Rectal smooth muscle tissue (tissue), 1 donor: ENCODE results near the gene PLA2G10.
A peak's percentile ranks its signal among the peaks of the same experiment; 100 is the strongest.
"Not testable (repeated sequence)": the region's sequence is repeated elsewhere in the genome, so short reads cannot be mapped to it uniquely, and the experiment has no call there.

Source experiments
- H3K27ac ChIP-seq: one replicate; pipeline ENCODE4 v1.7.0; 2013; ENCODE audit warnings: low read depth, low read length, inconsistent platforms
- H3K27me3 ChIP-seq: one replicate; pipeline ENCODE4 v1.7.0; 2013; ENCODE audit warnings: low read length; ENCODE audit not compliant: control insufficient read depth, insufficient read depth
- H3K36me3 ChIP-seq: one replicate; pipeline ENCODE4 v1.7.0; 2013; ENCODE audit warnings: low read length; ENCODE audit not compliant: control insufficient read depth, insufficient read depth
- H3K4me1 ChIP-seq: one replicate; pipeline ENCODE4 v1.7.0; 2013; ENCODE audit warnings: low read length; ENCODE audit not compliant: control insufficient read depth, insufficient read depth
- H3K4me3 ChIP-seq: one replicate; pipeline ENCODE4 v1.7.0; 2013; ENCODE audit warnings: low read length
- H3K9ac ChIP-seq: one replicate; pipeline ENCODE4 v1.7.0; 2013; ENCODE audit warnings: low read length

Gene PLA2G10

GRCh38 chr16:14641926-14642325 lies 52.2 kb downstream of the PLA2G10 start:
- H3K36me3 ChIP-seq = peaks cover 4% of the 10 kb centered on the region
- no peak overlapping the region for H3K27ac ChIP-seq
- H3K4me3 ChIP-seq = no peak overlapping the region
- H3K4me1 ChIP-seq = no peaks in the 10 kb centered on the region
- H3K27me3 ChIP-seq = no peaks in the 10 kb centered on the region
- H3K9ac ChIP-seq = no peak overlapping the region

GRCh38 chr16:14641206-14641605 lies 52.9 kb downstream of the PLA2G10 start:
- Histone ChIP-seq H3K4me1 (no peaks in the 10 kb centered on the region), H3K36me3 (peaks cover 4% of the 10 kb centered on the region), H3K4me3 (no peak overlapping the region), H3K9ac (no peak overlapping the region), H3K27me3 (no peaks in the 10 kb centered on the region), H3K27ac (no peak overlapping the region)

DNA sequence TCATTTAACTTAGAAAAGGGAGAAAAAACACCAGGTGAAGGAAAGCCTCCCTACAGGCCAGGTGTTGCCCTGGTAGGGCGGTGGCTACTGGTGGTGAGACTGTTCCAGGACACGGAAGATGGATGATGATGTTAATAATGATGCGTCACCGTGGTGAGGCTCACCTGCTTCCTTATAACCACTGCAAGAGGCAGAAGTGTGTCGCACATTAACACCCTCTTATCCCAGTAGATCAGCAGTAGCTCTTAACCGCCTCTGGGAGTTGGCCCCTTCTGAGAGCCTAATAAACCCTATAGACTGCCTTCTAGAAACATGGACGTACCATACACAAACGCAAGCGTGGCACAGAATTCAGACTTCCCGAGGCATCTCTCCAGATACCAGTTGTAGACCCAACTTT lies 53.6 kb downstream of the PLA2G10 start:
- Histone ChIP-seq H3K27me3 (no peaks in the 10 kb centered on the region), H3K27ac (no peak overlapping the region), H3K4me3 (no peak overlapping the region), H3K4me1 (no peaks in the 10 kb centered on the region), H3K9ac (no peak overlapping the region), H3K36me3 (peaks cover 4% of the 10 kb centered on the region)

DNA sequence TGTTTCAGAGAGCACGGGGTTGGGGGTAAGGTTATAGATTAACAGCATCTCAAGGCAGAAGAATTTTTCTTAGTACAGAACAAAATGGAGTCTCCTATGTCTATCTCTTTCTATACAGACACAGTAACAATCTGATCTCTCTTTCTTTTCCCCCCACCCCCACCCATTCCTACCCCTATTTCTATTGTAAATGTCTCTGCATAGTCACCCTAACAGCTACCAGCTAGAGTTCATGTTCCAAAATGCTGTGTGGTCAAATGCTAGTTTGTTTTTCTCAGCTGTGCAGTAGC lies 57.2 kb downstream of the PLA2G10 start:
- H3K9ac ChIP-seq, H3K4me1 ChIP-seq, H3K36me3 ChIP-seq, H3K4me3 ChIP-seq, H3K27ac ChIP-seq, H3K27me3 ChIP-seq: not testable (repeated sequence)

GRCh38 chr16:14636179-14636950 lies 57.7 kb downstream of the PLA2G10 start:
- H3K27ac ChIP-seq, H3K4me1 ChIP-seq, H3K9ac ChIP-seq, H3K4me3 ChIP-seq, H3K27me3 ChIP-seq, H3K36me3 ChIP-seq: not testable (repeated sequence)

- Histone ChIP-seq H3K27me3 (no peaks in the 10 kb centered on the region), H3K4me1 (no peaks in the 10 kb centered on the region), H3K9ac (peak overlapping the region; percentile 13), H3K36me3 (no peaks in the 10 kb centered on the region), H3K4me3 (no peak overlapping the region), H3K27ac (no peak overlapping the region)
Observed at GRCh38 chr16:14635395-14636165, 58.5 kb downstream of the PLA2G10 start.

DNA sequence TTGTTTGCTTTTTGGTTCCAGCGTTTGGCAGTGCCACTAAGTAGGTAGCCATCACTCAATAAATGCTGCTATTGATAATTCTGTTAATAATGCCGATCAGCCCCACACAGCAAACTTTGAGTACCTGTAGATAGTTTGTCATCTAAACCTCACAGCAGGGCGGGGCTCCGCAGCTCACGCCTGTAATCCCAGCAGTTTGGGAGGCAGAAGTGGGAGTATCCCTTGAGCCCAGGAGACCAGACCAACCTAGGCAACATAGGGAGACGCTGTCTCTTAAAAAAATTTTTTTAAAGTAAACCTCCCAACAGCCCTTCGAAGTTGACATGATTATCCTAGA lies 59.8 kb downstream of the PLA2G10 start:
- H3K27ac ChIP-seq = no peak overlapping the region
- H3K36me3 ChIP-seq = no peaks in the 10 kb centered on the region
- no peaks in the 10 kb centered on the region for H3K27me3 ChIP-seq
- no peak overlapping the region for H3K9ac ChIP-seq
- peaks cover 5% of the 10 kb centered on the region for H3K4me1 ChIP-seq
- peak overlapping the region; percentile 98 for H3K4me3 ChIP-seq

DNA sequence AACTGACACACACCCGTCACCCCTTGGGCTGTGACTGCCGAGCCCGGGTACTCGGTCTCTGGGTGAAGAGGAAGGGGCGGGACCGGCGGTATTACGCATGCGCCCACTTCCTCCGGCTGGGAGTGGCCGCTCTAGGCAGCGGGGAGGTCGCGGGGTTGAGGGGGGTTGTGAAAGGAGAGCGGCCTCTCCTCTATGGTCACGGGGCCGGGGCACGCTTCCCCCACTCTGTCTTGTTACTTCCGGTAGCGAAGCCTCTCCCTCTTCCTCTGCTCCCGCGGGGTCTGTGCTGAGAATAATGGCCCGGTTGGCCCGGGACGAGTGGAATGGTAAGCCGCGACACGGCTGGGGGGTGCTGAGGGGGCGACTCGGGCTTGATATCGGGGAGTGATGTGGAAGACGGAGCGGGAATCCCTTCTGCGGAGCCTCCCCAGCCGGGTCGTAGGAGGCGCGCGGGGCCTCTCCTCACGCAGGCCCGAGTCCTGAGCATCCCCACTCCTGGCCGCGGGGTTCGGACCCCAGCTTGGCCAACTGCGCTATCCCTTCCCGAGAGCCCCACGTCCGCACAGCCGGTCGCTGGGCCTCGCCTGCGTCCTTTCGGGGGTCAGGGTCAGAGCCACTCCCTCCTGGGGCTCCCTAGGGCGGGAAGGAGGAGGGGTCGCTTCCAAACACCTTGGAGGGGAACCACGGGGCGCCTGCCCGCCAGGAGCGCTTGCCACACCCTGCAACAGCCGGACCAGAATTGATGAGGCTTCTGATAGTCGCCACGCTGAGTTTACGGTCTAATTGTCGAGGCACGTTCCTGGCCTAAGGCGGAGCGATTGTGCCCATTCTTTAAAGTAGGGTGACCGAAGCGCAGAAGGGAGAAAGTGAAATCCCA lies 61.2 kb downstream of the PLA2G10 start, which contains the start of gene BFAR:
BFAR (plus strand) TSS at position 259 of the 877 bp plus-strand sequence. CDS start 11,396 bp downstream, outside the sequence.
- Histone ChIP-seq H3K27me3 (no peaks in the 10 kb centered on the region), H3K36me3 (no peaks in the 10 kb centered on the region), H3K4me1 (peaks cover 6% of the 10 kb centered on the region), H3K4me3 (peak within 1 kb of the TSS; percentile 98), H3K27ac (peak within 1 kb of the TSS; percentile 93), H3K9ac (peak within 1 kb of the TSS; percentile 96)

DNA sequence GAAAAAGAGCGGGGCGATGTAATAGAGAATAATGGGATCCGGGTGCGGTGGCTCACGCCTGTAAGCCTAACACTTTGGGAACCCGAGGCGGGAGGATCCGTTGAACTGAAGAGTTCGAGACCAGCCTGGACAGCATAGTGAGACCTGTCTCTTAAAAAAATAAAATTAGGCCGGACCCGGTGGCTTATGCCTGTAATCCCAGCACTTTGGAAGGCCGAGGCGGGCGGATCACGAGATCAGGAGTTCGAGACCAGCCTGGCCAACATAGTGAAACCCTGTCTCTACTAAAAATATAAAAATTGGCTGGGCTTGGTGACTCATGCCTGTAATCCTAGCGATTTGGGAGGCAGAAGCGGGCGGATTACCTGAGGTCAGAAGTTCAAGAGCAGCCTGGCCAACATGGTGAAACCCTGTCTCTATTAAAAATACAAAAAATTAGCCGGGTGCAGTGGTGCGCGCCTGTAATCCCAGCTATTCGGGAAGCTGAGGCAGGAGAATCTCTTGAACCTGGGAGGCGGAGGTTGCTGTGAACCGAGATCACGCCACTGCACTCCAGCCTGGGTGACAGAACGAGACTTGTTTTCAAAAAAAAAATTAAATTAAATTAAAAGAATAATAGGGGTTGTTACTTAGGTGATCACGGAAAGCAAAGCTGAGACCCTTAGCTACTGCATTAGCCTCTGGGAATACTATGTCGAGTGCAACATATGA lies 63.3 kb downstream of the PLA2G10 start:
- not testable (repeated sequence) for H3K36me3 ChIP-seq, H3K9ac ChIP-seq, H3K27me3 ChIP-seq, H3K4me1 ChIP-seq
- Histone ChIP-seq H3K4me3 (peak overlapping the region; percentile 68), H3K27ac (peak overlapping the region; percentile 81)

GRCh38 chr16:14629919-14630619 lies 64.0 kb downstream of the PLA2G10 start, which contains the start of gene PARN:
Gene PARN (minus strand): TSS chr16:14630260. CDS start chr16:14630125, 135 bp downstream.
- Histone ChIP-seq H3K4me3 (peak within 1 kb of the TSS; percentile 94), H3K36me3 (peaks cover 2% of the 10 kb centered on the region), H3K9ac (peak within 1 kb of the TSS; percentile 99), H3K4me1 (peaks cover 6% of the 10 kb centered on the region), H3K27me3 (no peaks in the 10 kb centered on the region), H3K27ac (peak within 1 kb of the TSS; percentile 89)

- H3K27me3 ChIP-seq = no peaks in the 10 kb centered on the region
- peak overlapping the region; percentile 89 for H3K27ac ChIP-seq
- peak overlapping the region; percentile 94 for H3K4me3 ChIP-seq
- peaks cover 4% of the 10 kb centered on the region for H3K36me3 ChIP-seq
- peak overlapping the region; percentile 99 for H3K9ac ChIP-seq
- peaks cover 6% of the 10 kb centered on the region for H3K4me1 ChIP-seq
Observed at GRCh38 chr16:14629612-14629918, 64.5 kb downstream of the PLA2G10 start.
